Neuronal stem cell (in vitro differentiated cells): ENCODE measurements around the gene SMOC2.

ENCODE experiments used
- DNase-seq: peaks from one replicate; pipeline ENCODE4 v3.0.0-alpha.2; 2013; ENCODE audit warnings: low spot score
- H2AFZ ChIP-seq: one replicate; pipeline ENCODE4 v1.6.1; 2013; ENCODE audit warnings: mild to moderate bottlenecking, low read length, inconsistent platforms
- H2AK5ac ChIP-seq: 2 replicates; pipeline ENCODE4 v1.6.1; 2013; ENCODE audit warnings: low read depth, mild to moderate bottlenecking, inconsistent platforms, low read length, moderate library complexity, mixed read lengths
- H2BK120ac ChIP-seq: 2 replicates; pipeline ENCODE4 v1.6.1; 2013; ENCODE audit warnings: low read depth, mild to moderate bottlenecking, inconsistent platforms, low read length, moderate library complexity, mixed read lengths
- H2BK12ac ChIP-seq: one replicate; pipeline ENCODE4 v1.6.1; 2013; ENCODE audit warnings: low read length, inconsistent platforms
- H2BK15ac ChIP-seq: 2 replicates; pipeline ENCODE4 v1.6.1; 2013; ENCODE audit warnings: mild to moderate bottlenecking, low read length, inconsistent platforms, mixed read lengths
- H2BK5ac ChIP-seq: one replicate; pipeline ENCODE4 v1.6.1; 2013; ENCODE audit warnings: inconsistent platforms, mild to moderate bottlenecking, low read length, moderate library complexity
- H3K14ac ChIP-seq: one replicate; pipeline ENCODE4 v1.6.1; 2013; ENCODE audit warnings: low read length, inconsistent platforms
- H3K18ac ChIP-seq: 2 replicates; pipeline ENCODE4 v1.6.1; 2013; ENCODE audit warnings: low read length, inconsistent platforms
- H3K23ac ChIP-seq: 2 replicates; pipeline ENCODE4 v1.6.1; 2013; ENCODE audit warnings: low read depth, mild to moderate bottlenecking, mixed read lengths, low read length, inconsistent platforms; ENCODE audit not compliant: poor library complexity
- H3K27ac ChIP-seq: replicated peaks from 3 replicates; pipeline ENCODE4 v1.5.1; 2013; ENCODE audit warnings: low read length, inconsistent platforms
- H3K27me3 ChIP-seq, 3 experiments: 2 replicates each; pipeline ENCODE4 v1.6.1; 2013; ENCODE audit warnings: low read length in 3 of 3, mild to moderate bottlenecking in 2 of 3, inconsistent platforms in 1 of 3, low read depth in 1 of 3, mixed read lengths in 1 of 3, moderate library complexity in 1 of 3; ENCODE audit not compliant: control insufficient read depth in 3 of 3, insufficient read depth in 3 of 3
- H3K36me3 ChIP-seq, 2 donors: replicated peaks in 1 of 2; 2 replicates each; pipeline ENCODE4 v1.6.1; 2013; ENCODE audit warnings: low read length in 2 of 2; ENCODE audit not compliant: control insufficient read depth in 2 of 2, insufficient read depth in 2 of 2
- H3K4ac ChIP-seq: 2 replicates; pipeline ENCODE4 v1.6.1; 2013; ENCODE audit warnings: inconsistent platforms, mild to moderate bottlenecking, low read length, moderate library complexity
- H3K4me1 ChIP-seq, 2 donors: 1 replicate in 1 of 2; 2 replicates in 1 of 2; pipeline ENCODE4 v1.6.1; 2013; ENCODE audit warnings: low read length in 2 of 2, low read depth in 1 of 2; ENCODE audit not compliant: control insufficient read depth in 2 of 2, insufficient read depth in 1 of 2
- H3K4me2 ChIP-seq: one replicate; pipeline ENCODE4 v1.6.1; 2013; ENCODE audit warnings: mild to moderate bottlenecking, low read length, inconsistent platforms; ENCODE audit not compliant: insufficient read depth, poor library complexity, severe bottlenecking
- H3K4me3 ChIP-seq, 2 donors: 2 replicates each; pipeline ENCODE4 v1.5.1; 2013; ENCODE audit warnings: low read length in 2 of 2, mild to moderate bottlenecking in 2 of 2, inconsistent platforms in 1 of 2, moderate library complexity in 1 of 2
- H3K79me1 ChIP-seq: one replicate; pipeline ENCODE4 v1.6.1; 2013; ENCODE audit warnings: low read depth, mild to moderate bottlenecking, inconsistent platforms, low read length, moderate library complexity
- H3K9ac ChIP-seq: one replicate; pipeline ENCODE4 v1.6.1; 2013; ENCODE audit warnings: mild to moderate bottlenecking, low read depth, low read length, inconsistent platforms; ENCODE audit not compliant: poor library complexity
- H3K9me3 ChIP-seq, 2 donors: replicated peaks in 1 of 2; 2 replicates each; pipeline versions ENCODE3 to v1.6.1; 2013; ENCODE audit warnings: low read length in 2 of 2, mild to moderate bottlenecking in 2 of 2, inconsistent platforms in 1 of 2, low read depth in 1 of 2, mixed read lengths in 1 of 2, moderate library complexity in 1 of 2; ENCODE audit not compliant: control insufficient read depth in 2 of 2, insufficient read depth in 1 of 2
- H4K8ac ChIP-seq: one replicate; pipeline ENCODE4 v1.6.1; 2013; ENCODE audit warnings: low read depth, mild to moderate bottlenecking, inconsistent platforms, low read length, moderate library complexity
- H4K91ac ChIP-seq: one replicate; pipeline ENCODE4 v1.6.1; 2013; ENCODE audit warnings: low read length, low read depth, mild to moderate bottlenecking, inconsistent platforms; ENCODE audit not compliant: poor library complexity
- WGBS, 2 donors: extraction: QIAGEN DNeasy Blood & Tissue Kit; methylation state at CpG; one replicate each; pipeline ENCODE4 v1.1.7; 2013; ENCODE audit warnings: missing lambda C conversion rate in 2 of 2, mixed read lengths in 1 of 2; ENCODE audit not compliant: insufficient read length in 2 of 2, insufficient replicate concordance in 1 of 2; ENCODE audit errors: extremely low coverage in 2 of 2; 5-methylcytosine and 5-hydroxymethylcytosine counted together

Gene SMOC2

DNA sequence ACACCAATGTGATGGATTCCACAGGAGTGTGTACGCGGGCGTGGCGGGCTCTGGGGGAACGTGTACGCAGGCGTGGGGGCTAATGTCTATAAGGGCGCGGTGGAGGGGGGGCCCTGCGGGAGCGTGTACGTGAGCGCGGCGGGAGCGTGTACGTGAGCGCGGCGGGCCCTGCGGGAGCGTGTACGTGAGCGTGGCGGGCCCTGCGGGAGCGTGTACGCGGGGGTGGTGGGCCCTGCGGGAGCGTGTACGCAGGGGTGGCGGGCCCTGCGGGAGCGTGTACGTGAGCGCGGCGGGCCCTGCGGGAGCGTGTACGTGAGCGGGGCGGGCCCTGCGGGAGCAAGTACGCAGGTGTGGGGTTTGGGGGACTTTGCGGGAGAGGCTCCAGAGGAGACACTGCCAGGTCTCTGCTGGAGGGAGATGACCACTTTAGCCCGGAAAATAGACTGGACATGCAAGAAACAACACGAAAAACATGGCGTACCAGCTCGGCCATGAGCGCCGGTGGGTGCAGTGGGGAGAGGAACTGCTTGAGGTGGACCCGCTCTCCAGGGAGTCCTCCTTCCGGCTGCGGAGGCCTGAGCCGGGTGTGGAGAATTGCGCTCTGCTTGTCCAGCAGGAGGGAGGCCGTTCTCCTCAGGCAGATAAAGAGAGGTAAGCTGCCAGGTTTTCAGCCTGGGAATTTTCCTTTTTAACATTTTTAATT, 27.8 kb upstream of the SMOC2 start:
- Histone ChIP-seq H3K27me3 (peaks cover 0 to 9% (median 0%) of the 10 kb centered on the region in 3 experiments), H4K8ac (no peak overlapping the region), H3K79me1 (no peaks in the 10 kb centered on the region), H3K4me2 (no peak overlapping the region), H4K91ac (no peak overlapping the region), H3K4me3 (no peak overlapping the region), H2AK5ac (no peak overlapping the region), H3K9ac (no peak overlapping the region), H3K23ac (no peak overlapping the region), H3K4me1 (peaks cover 2% of the 10 kb centered on the region in 2 donors), H3K9me3 (no peaks in the 10 kb centered on the region), H3K18ac (no peak overlapping the region), H2BK12ac (no peak overlapping the region), H3K14ac (no peak overlapping the region), H2BK5ac (no peak overlapping the region), H2AFZ (no peak overlapping the region), H3K27ac (no peak overlapping the region), H3K36me3 (no peaks in the 10 kb centered on the region), H2BK120ac (no peak overlapping the region), H2BK15ac (no peak overlapping the region), H3K4ac (no peak overlapping the region)
- WGBS, 2 donors, result no CpG with 5 or more reads among the region's 59 CpGs
- no peak for DNase-seq

DNA sequence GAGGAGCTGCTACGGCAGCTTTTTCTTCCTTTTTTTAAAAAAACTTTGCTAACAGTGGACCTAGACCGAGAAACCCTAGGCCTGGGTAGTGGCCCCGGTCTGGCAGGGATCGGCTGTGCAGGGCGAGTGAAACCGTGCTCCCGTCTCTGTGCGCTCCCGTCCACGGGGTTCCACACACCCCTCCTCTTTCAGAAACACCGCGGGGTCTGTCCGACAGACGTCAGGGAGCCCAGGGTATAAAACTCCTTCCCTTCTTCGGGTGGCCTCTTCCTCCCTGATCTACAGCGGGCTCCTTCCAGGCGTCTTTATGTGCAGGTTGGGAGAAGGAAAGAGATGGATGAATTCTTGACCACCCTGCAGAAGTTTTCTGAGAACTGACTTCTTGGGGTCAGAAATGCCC, 27.1 kb upstream of the SMOC2 start:
- no peak overlapping the region for H3K4me2 ChIP-seq
- H3K9me3 ChIP-seq, result no peaks in the 10 kb centered on the region
- no peaks in the 10 kb centered on the region for H3K79me1 ChIP-seq
- WGBS, 2 donors, result no CpG with 5 or more reads among the region's 17 CpGs
- no peak overlapping the region for H4K8ac ChIP-seq
- DNase-seq, result no peak
- H3K27me3 ChIP-seq, result peaks cover 0 to 14% (median 0%) of the 10 kb centered on the region in 3 experiments
- no peak overlapping the region for H3K27ac ChIP-seq
- H3K18ac ChIP-seq, result no peak overlapping the region
- H4K91ac ChIP-seq, result no peak overlapping the region
- no peak overlapping the region for H2BK5ac ChIP-seq
- no peak overlapping the region for H2BK15ac ChIP-seq
- H3K9ac ChIP-seq, result no peak overlapping the region
- H3K23ac ChIP-seq, result no peak overlapping the region
- no peak overlapping the region for H3K4me3 ChIP-seq
- H3K4ac ChIP-seq, result no peak overlapping the region
- H2BK12ac ChIP-seq, result no peak overlapping the region
- H2AFZ ChIP-seq, result no peak overlapping the region
- H3K4me1 ChIP-seq, result peaks cover 3 to 5% of the 10 kb centered on the region in 2 donors
- H2AK5ac ChIP-seq, result no peak overlapping the region
- no peak overlapping the region for H2BK120ac ChIP-seq
- no peaks in the 10 kb centered on the region for H3K36me3 ChIP-seq
- no peak overlapping the region for H3K14ac ChIP-seq

DNA sequence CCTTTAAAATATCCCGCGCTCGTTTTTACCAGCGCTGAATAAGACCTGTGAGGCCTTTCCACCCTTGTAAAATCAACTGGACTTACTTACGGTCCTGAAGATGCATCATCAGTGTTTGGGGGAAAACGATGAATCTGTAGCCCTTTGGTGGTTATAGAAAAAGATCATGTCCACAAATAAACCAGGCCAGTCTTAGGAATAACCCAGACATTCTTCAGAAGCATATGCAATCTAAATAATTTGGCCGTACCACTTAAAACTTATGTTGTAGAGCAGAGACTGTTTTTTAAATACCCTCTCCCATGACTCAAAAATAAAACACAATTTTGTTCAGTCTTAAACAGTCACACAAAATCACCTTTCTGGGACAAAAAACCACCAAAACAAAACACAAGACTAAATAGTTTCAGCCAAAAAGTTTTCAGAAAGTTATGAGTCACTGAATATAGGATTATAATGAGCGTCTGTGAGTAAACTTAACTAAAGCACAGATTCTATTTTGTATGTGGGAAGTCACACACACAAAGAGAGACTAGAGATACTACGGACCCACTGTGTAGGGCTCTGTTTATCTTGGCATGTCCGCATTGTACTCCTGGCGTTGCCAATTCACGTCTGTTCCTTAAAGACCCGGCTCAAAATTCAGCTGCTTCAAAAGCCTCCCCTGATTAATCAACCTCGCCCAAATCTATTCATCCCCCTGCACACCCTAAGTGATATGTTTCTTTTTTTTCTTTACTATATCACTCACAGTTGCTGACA, 26.5 kb upstream of the SMOC2 start:
- Histone ChIP-seq H3K4me1 (peaks cover 3 to 8% of the 10 kb centered on the region in 2 donors), H3K27ac (no peak overlapping the region)

More for the DNA sequence above, 26.5 kb upstream of the SMOC2 start:
- Histone ChIP-seq H2BK120ac (no peak overlapping the region), H2AFZ (no peak overlapping the region), H2BK5ac (no peak overlapping the region), H3K14ac (no peak overlapping the region), H3K18ac (no peak overlapping the region), H3K27me3 (peaks cover 0 to 14% (median 0%) of the 10 kb centered on the region in 3 experiments), H2AK5ac (no peak overlapping the region), H2BK15ac (no peak overlapping the region), H3K9ac (no peak overlapping the region), H3K36me3 (no peaks in the 10 kb centered on the region), H3K79me1 (no peaks in the 10 kb centered on the region), H3K4ac (no peak overlapping the region), H4K8ac (no peak overlapping the region), H4K91ac (no peak overlapping the region), H3K4me2 (no peak overlapping the region), H3K23ac (no peak overlapping the region), H3K9me3 (no peaks in the 10 kb centered on the region), H3K4me3 (no peak overlapping the region), H2BK12ac (no peak overlapping the region)
- no CpG with 5 or more reads among the region's 14 CpGs for WGBS, 2 donors
- DNase-seq, result no peak
